Stomach smooth muscle (tissue), 2 donors: ENCODE results near the gene LTBP2.
A peak's percentile ranks its signal among the peaks of the same experiment; 100 is the strongest.

Experiments
- H3K27ac ChIP-seq: one replicate; pipeline ENCODE4 v1.7.0; 2013; ENCODE audit warnings: mild to moderate bottlenecking, low read length, inconsistent platforms
- H3K27me3 ChIP-seq, 2 donors: one replicate each; pipeline ENCODE4 v1.7.0; 2013; ENCODE audit warnings: low read length in 2 of 2; ENCODE audit not compliant: insufficient read depth in 2 of 2, control insufficient read depth in 1 of 2
- H3K36me3 ChIP-seq, 2 donors: one replicate each; pipeline ENCODE4 v1.7.0; 2013; ENCODE audit warnings: low read length in 2 of 2; ENCODE audit not compliant: control insufficient read depth in 2 of 2, insufficient read depth in 2 of 2
- H3K4me1 ChIP-seq: one replicate; pipeline ENCODE4 v1.7.0; 2013; ENCODE audit warnings: low read length; ENCODE audit not compliant: control insufficient read depth, insufficient read depth
- H3K4me3 ChIP-seq, 2 donors: one replicate each; pipeline ENCODE4 v1.7.0; 2013; ENCODE audit warnings: low read length in 2 of 2
- H3K9ac ChIP-seq, 2 donors: one replicate each; pipeline ENCODE4 v1.7.0; 2013; ENCODE audit warnings: low read length in 2 of 2, mild to moderate bottlenecking in 1 of 2
- H3K9me3 ChIP-seq, 2 donors: one replicate each; pipeline ENCODE4 v1.7.0; 2013; ENCODE audit warnings: low read length in 2 of 2; ENCODE audit not compliant: control insufficient read depth in 2 of 2
- donor health status: healthy.
- donor health status: Pancreatic carcinoma.

Gene LTBP2

GRCh38 chr14:74611650-74612349, at the start of gene LTBP2:
Gene LTBP2, minus strand, starts transcription at chr14:74612237. Its CDS starts 293 bp downstream, at chr14:74611944.
- peak within 1 kb of the TSS; percentile 49 to 78 for H3K4me3 ChIP-seq
- H3K27me3 ChIP-seq, result peaks cover 6 to 30% of the 10 kb centered on the region in 2 donors
- H3K9ac ChIP-seq, result no peak within 1 kb of the TSS
- no peak within 1 kb of the TSS for H3K27ac ChIP-seq
- no peaks in the 10 kb centered on the region for H3K9me3 ChIP-seq
- no peaks in the 10 kb centered on the region for H3K36me3 ChIP-seq
- peaks cover 9% of the 10 kb centered on the region for H3K4me1 ChIP-seq

- H3K9me3 ChIP-seq, result no peaks in the 10 kb centered on the region
- H3K4me3 ChIP-seq, result no peak overlapping the region
- peaks cover 29 to 35% of the 10 kb centered on the region in 2 donors for H3K36me3 ChIP-seq
- H3K4me1 ChIP-seq, result peaks cover 3% of the 10 kb centered on the region
- no peak overlapping the region for H3K9ac ChIP-seq
- no peak overlapping the region for H3K27ac ChIP-seq
- no peaks in the 10 kb centered on the region for H3K27me3 ChIP-seq
Measured at GRCh38 chr14:74660863-74661262, 48.8 kb upstream of the LTBP2 start.

DNA sequence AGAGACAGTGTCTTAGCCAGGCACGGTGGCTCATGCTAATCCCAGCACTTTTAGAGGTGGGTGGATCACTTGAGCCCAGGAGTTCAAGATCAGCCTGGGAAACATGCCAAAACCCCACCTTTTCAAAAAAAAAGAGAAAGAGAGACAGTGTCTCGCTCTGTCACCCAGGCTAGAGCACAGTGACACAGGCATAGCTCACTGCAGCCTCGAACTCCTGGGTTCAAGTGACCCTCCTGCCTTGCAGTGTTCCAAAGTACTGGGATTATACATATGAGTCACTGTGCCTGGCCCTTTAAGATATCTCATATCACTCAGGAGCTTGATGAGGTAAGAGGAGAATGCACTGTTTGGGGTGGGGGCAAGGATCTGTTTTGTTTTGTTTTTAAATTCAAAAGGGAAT, 48.1 kb upstream of the LTBP2 start:
- H3K4me3 ChIP-seq, result no peak overlapping the region
- H3K9ac ChIP-seq, result no peak overlapping the region
- peaks cover 29 to 35% of the 10 kb centered on the region in 2 donors for H3K36me3 ChIP-seq
- no peaks in the 10 kb centered on the region for H3K9me3 ChIP-seq
- peaks cover 3% of the 10 kb centered on the region for H3K4me1 ChIP-seq
- no peaks in the 10 kb centered on the region for H3K27me3 ChIP-seq
- H3K27ac ChIP-seq, result no peak overlapping the region

GRCh38 chr14:74658535-74659131, 46.6 kb upstream of the LTBP2 start:
- H3K4me3 ChIP-seq, result no peak overlapping the region
- H3K9ac ChIP-seq, result no peak overlapping the region
- no peaks in the 10 kb centered on the region for H3K9me3 ChIP-seq
- H3K27ac ChIP-seq, result no peak overlapping the region
- H3K36me3 ChIP-seq, result peaks cover 24 to 29% of the 10 kb centered on the region in 2 donors
- no peaks in the 10 kb centered on the region for H3K27me3 ChIP-seq
- peaks cover 3% of the 10 kb centered on the region for H3K4me1 ChIP-seq

- Histone ChIP-seq H3K4me1 (no peaks in the 10 kb centered on the region), H3K27ac (no peak overlapping the region), H3K4me3 (no peak overlapping the region)
Measured at GRCh38 chr14:74656964-74657363, 44.9 kb upstream of the LTBP2 start.

GRCh38 chr14:74655599-74656395, 43.8 kb upstream of the LTBP2 start:
- no peaks in the 10 kb centered on the region for H3K9me3 ChIP-seq
- H3K4me3 ChIP-seq, result no peak overlapping the region
- no peak overlapping the region for H3K27ac ChIP-seq
- H3K4me1 ChIP-seq, result no peaks in the 10 kb centered on the region
- no peak overlapping the region for H3K9ac ChIP-seq
- H3K27me3 ChIP-seq, result no peaks in the 10 kb centered on the region
- peaks cover 6 to 7% of the 10 kb centered on the region in 2 donors for H3K36me3 ChIP-seq

More at GRCh38 chr14:74656964-74657363, 44.9 kb upstream of the LTBP2 start:
- Histone ChIP-seq H3K36me3 (peaks cover 10 to 15% of the 10 kb centered on the region in 2 donors), H3K9me3 (no peaks in the 10 kb centered on the region), H3K27me3 (no peaks in the 10 kb centered on the region), H3K9ac (no peak overlapping the region)

DNA sequence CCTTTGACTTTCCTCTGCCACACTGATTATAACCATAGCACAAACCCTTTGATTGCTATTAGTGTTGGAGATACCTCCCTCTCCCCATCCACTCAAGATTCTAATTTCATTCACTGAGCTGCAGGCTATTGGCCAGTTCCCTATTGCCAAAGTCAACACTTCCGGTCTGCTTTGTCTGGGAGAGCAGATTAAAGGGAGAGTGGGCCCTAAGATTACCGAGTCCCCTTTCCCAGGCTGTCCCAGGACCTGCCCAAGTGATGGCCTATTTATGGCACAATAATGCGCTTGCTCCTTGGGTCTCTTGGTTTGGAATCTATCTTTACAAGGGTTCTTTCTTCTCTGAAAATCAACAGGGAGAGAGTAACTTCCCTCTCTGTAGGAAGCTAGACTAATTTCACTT, 42.9 kb upstream of the LTBP2 start:
- Histone ChIP-seq H3K4me3 (no peak overlapping the region), H3K9me3 (no peaks in the 10 kb centered on the region), H3K36me3 (peaks cover 2 to 6% of the 10 kb centered on the region in 2 donors), H3K4me1 (no peaks in the 10 kb centered on the region), H3K27me3 (no peaks in the 10 kb centered on the region), H3K27ac (no peak overlapping the region), H3K9ac (no peak overlapping the region)

GRCh38 chr14:74653386-74654138, 41.5 kb upstream of the LTBP2 start:
- Histone ChIP-seq H3K36me3 (peaks cover 0 to 6% of the 10 kb centered on the region in 2 donors), H3K27ac (no peak overlapping the region), H3K9ac (no peak overlapping the region), H3K9me3 (no peaks in the 10 kb centered on the region), H3K4me3 (no peak overlapping the region), H3K4me1 (no peaks in the 10 kb centered on the region), H3K27me3 (no peaks in the 10 kb centered on the region)

DNA sequence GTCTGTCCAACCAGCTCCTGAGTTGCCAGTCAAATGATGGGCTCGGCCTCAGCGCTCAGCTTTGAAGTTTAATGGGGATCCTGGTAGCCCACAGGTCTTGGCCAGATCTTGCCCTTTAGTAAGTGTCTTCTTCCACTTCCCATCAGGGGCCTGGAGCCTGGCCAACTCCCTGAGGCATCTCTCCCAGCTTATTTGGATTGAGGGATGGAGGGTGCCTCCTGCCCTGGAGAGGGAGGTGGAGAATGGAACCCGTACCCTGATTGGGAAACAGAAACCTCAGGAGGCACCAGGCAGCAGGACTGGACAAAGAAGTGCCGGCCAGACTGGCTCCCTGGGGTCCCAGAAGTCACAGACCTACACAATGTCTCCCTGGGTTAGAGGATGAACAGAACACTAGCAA, 40.5 kb upstream of the LTBP2 start:
- H3K4me1 ChIP-seq, result peaks cover 6% of the 10 kb centered on the region
- H3K9me3 ChIP-seq, result no peaks in the 10 kb centered on the region
- H3K36me3 ChIP-seq, result peaks cover 0 to 6% of the 10 kb centered on the region in 2 donors
- H3K27ac ChIP-seq, result no peak overlapping the region
- H3K4me3 ChIP-seq, result no peak overlapping the region
- H3K9ac ChIP-seq, result no peak overlapping the region
- peaks cover 0 to 1% of the 10 kb centered on the region in 2 donors for H3K27me3 ChIP-seq

GRCh38 chr14:74650927-74651686, 39.1 kb upstream of the LTBP2 start:
- Histone ChIP-seq H3K4me1 (peaks cover 8% of the 10 kb centered on the region), H3K36me3 (no peaks in the 10 kb centered on the region), H3K4me3 (no peak overlapping the region), H3K9me3 (no peaks in the 10 kb centered on the region), H3K9ac (no peak overlapping the region), H3K27me3 (peaks cover 0 to 4% of the 10 kb centered on the region in 2 donors), H3K27ac (no peak overlapping the region)
